ENCODE data around the gene SMIM24. TPM values are rescaled to one million over a fixed set of nuclear protein-coding genes. Genes with fewer than 3 reads are reported as not detected.

SMIM24 gene
- total RNA-seq, 1 experiment from 2014 or later, result 1.9 TPM

- no peaks in the 10 kb centered on the region for H3K79me1 ChIP-seq (ENCODE audit: insufficient read depth, low read depth, low read length, poor library complexity, severe bottlenecking)
- H3T11ph ChIP-seq (ENCODE audit: low read length), result no peak overlapping the region
- H2AFZ ChIP-seq (ENCODE audit: low read length), result no peak overlapping the region
- H3K4ac ChIP-seq (ENCODE audit: low read depth, low read length), result no peak overlapping the region
- no peak overlapping the region for H2BK20ac ChIP-seq (ENCODE audit: low read depth, low read length, poor library complexity, severe bottlenecking)
- H2BK12ac ChIP-seq (ENCODE audit: insufficient read length, low read depth, low read length), result no peak overlapping the region
- H3K27ac ChIP-seq (ENCODE audit: insufficient read length, low read depth, low read length), result no peak overlapping the region
- no peak overlapping the region for H2BK120ac ChIP-seq (ENCODE audit: low read depth, low read length, poor library complexity, severe bottlenecking)
- no peak overlapping the region for H4K5ac ChIP-seq (ENCODE audit: insufficient read length, low read depth, low read length)
- Mint-ChIP-seq H3K27me3 (ENCODE audit: low read depth) (peaks cover 67% of the 10 kb centered on the region), H3K36me3 (ENCODE audit: insufficient read depth in 1 of 3, low read depth in 3 of 3) (no peaks in the 10 kb centered on the region), H3K9me3 (no peaks in the 10 kb centered on the region), H3K27ac (no peak overlapping the region), H3K4me1 (peaks cover 14 to 27% of the 10 kb centered on the region in 2 experiments), H3K4me3 (peak overlapping the region; percentile 19 to 73; a peak in 4 of 5 replicates)
- no peak overlapping the region for H2BK5ac ChIP-seq (ENCODE audit: insufficient read length, low read length)
- no peak overlapping the region for H3K23ac ChIP-seq (ENCODE audit: insufficient read length, low read depth, low read length)
- no peak for TF ChIP-seq CTCF (conservative IDR thresholded peaks at IDR 0.05)
- WGBS (ENCODE audit: extremely low coverage, insufficient read length, low lambda C conversion rate), result no CpG with 5 or more reads among the region's 26 CpGs
- peaks cover 3% of the 10 kb centered on the region for H3K23me2 ChIP-seq (ENCODE audit: insufficient read length, low read depth, low read length, poor library complexity, severe bottlenecking)
- no peaks in the 10 kb centered on the region for H3K9me3 ChIP-seq (ENCODE audit: control insufficient read depth, low read depth, low read length)
- peak; percentile 78 for DNase-seq
- no peak overlapping the region for H3K14ac ChIP-seq (ENCODE audit: insufficient read depth, low read length)
- H3K4me2 ChIP-seq (ENCODE audit: insufficient read depth, insufficient read length, low read length), result peak overlapping the region; percentile 5
- no peak overlapping the region for H3K9ac ChIP-seq (ENCODE audit: extremely low read depth, insufficient read length, low read length)
- peaks cover under 1% of the 10 kb centered on the region for H4K20me1 ChIP-seq (ENCODE audit: control insufficient read depth, insufficient read depth, insufficient read length)
- H3K18ac ChIP-seq (ENCODE audit: insufficient read length, low read depth, low read length), result no peak overlapping the region
- no peaks in the 10 kb centered on the region; the same call in 1 of the 2 replicates for H3K4me1 ChIP-seq (ENCODE audit: insufficient read depth, low read length)
- no peak overlapping the region for H4K91ac ChIP-seq (ENCODE audit: insufficient read length, low read depth, low read length)
- H2BK15ac ChIP-seq (ENCODE audit: low read depth, low read length), result no peak overlapping the region
- no peak overlapping the region for H4K8ac ChIP-seq (replicated peaks; ENCODE audit: insufficient read length, low read depth, low read length)
- no peak overlapping the region for H3K56ac ChIP-seq (ENCODE audit: insufficient read length, low read depth, low read length)
- H3K27me3 ChIP-seq (ENCODE audit: insufficient read depth, low read length), result peaks cover 17% of the 10 kb centered on the region
- no peak overlapping the region for H2AK5ac ChIP-seq (ENCODE audit: insufficient read length, low read length)
- no peaks in the 10 kb centered on the region for H3K79me2 ChIP-seq (ENCODE audit: insufficient read depth, low read length)
These were observed 21.0 kb downstream of the SMIM24 start for GRCh38 chr19:3459089-3459881.

Measured in H9 (cell line).